Lung microvascular endothelial cell (primary cell): ENCODE results near the gene PIK3R1. TPM values are rescaled to one million over a fixed set of nuclear protein-coding genes. Genes with fewer than 3 reads are reported as not detected.
"Not testable (repeated sequence)": the region's sequence is repeated elsewhere in the genome, so short reads cannot be mapped to it uniquely, and the experiment has no call there.

Source experiments
- DNase-seq, 2 donors: peaks; one replicate each; pipeline versions ENCODE4 v3.0.0 to v3.0.0-alpha.2; 2010; ENCODE audit warnings: low read depth in 2 of 2
- total RNA-seq: library from RNA; depleted of rRNA; stranded (reverse); fragments of >200 nt; gene quantifications from 2 replicates; pipeline ENCODE4 v1.2.1, GENCODE V29; 2014

Gene PIK3R1
- total RNA-seq, 1 donor from 2014 or later = 26.4 TPM

- no peak for DNase-seq
These were observed 22.0 kb upstream of the PIK3R1 start for GRCh38 chr5:68193481-68194036.

- no peak for DNase-seq
These were observed 21.2 kb upstream of the PIK3R1 start for GRCh38 chr5:68194386-68194785.

- no peak for DNase-seq
These were observed 20.4 kb upstream of the PIK3R1 start for GRCh38 chr5:68195137-68195536.

DNA sequence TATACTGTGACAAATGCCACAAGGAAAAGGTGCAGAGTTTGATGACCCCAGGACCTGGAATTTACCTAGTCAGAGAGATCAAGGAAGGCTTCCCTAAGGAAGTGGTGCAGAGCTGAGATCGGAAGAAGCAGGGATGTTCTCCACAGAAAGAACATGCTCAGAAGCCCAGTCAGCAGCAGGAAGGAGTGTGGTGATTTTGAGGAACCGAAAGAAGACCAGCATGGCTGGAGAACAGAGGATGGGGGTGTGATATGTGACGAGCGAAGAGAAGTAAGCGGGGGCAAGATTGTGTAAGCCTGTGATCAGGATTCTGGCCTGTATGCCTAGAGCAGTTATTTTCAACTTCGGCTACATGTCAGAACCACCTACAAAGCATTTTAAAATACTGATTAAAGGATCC, 18.7 kb upstream of the PIK3R1 start:
- no peak for DNase-seq

DNA sequence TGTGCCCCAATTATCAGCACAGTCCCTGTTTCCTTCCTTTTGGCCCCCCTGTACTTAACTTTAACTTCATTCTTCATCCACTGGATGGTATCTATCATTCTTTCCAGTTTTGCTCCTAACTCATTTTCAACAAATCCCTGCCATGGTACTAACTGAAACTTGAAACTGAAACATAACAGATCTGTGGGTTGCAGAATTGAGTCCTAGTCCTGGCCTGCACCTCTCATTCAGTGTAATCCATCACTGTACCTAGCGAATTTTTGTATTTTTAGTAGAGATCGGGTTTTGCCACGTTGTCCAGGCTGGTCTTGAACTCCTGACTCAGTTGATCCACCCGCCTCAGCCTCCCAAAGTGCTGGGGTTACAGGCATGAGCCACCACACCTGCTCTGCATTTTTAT, 15.3 kb upstream of the PIK3R1 start:
- DNase-seq = no peak

DNA sequence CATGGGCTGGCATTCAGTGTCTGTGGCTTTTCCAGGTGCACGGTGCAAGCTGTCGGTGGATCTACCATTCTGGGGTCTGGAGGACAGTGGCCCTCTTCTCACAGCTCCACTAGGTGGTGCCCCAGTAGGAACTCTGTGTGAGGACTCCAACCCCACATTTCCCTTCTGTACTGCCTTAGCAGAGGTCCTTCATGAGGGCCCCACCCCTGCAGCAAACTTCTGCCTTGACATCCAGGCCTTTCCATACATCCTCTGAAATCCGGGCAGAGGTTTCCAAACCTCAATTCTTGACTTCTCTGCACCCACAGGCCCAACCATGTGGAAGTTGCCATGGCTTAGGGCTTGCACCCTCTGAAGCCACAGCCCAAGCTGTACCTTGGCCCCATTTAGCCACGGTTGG, 4.9 kb upstream of the PIK3R1 start:
- not testable (repeated sequence) for DNase-seq

DNA sequence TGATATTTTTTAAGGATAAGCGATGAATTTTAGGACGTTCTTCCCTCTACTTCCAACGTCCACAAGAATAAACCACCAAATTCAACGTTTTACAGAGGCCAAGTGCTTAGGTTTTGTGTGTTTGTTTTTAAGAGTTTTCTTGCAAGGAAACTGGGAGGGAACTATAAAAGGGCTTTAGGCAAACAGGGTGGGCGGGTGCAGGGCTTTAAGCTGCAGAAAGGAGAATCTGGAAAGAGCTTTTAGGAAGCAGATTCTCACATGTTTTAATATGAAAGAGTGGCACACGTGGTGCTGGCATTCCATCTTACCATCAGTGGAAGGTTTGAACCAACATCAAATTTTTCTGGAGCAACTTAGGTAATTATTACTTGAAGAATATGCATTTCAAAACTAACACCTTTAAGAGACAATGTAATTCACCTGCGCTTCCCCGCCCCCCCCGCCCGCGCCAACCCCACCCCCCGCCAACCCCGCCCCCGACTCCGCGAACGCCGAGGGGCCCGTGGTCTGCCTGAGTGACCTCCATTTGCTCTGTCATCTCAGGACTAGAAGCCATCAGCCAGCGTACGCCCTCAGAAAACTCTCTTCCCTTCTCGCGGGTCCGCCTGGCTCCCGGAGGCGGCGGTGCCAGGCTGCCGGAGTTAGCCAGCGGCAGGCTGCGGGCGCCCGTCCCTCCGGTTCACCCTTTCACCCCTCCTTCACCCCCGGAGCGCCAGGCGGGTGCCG, 911 bp upstream of the PIK3R1 start:
- peak; percentile 6 to 15 for DNase-seq

- DNase-seq = no peak
These were observed 315 bp downstream of the PIK3R1 start for GRCh38 chr5:68215898-68216244.

- peak; percentile 30 to 35 for DNase-seq
These were observed 890 bp downstream of the PIK3R1 start for GRCh38 chr5:68216245-68217046.

DNA sequence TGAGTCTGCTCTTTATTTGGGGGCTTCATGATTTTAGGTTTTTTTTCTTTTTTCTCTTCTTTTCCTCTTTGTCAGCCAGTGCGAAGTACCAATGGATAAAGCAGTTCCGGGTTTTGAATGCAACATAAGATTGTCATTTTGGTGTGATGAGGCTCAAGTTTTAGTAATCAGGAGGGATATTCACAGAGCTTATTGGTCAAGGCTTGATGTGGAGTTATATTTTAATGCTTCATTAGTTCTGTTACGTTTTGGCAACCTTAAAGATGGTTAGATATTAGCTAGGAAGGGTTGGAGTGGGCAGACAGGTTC, 1.4 kb downstream of the PIK3R1 start:
- DNase-seq = peak; percentile 29 to 30

GRCh38 chr5:68217528-68217927, 2.0 kb downstream of the PIK3R1 start:
- peak in 1 of 2 donors; percentile 25 for DNase-seq

DNA sequence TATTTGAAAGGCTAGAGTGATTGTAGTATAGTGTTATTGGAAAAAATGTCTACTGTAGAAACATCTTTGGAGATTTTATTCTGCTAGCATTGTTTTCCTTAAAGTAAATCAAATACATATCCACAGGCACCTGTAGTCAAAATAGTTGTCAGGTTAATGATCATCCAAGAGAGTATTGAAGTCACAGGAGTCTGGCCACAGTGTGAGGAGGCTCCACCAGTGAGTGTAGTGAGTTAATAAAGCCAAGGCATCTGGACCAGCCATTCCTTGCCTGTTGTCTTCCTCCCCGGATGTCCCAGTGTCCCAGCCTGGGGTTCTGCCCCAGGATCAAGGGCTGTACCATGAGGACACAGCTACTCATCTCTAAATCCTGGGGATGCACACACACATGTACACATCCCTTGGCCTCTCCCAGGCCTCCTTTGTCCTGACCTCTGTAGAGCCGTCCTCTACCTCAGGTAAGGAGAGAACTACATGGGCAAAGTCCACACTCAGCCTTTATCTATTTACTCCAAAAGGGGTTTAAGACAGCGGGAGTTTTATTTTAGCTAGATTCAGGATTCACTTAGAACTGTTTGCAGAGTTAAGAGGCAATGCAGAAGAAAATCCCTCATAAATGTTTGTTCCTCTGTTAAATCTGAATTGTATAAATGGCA, 3.7 kb downstream of the PIK3R1 start:
- DNase-seq = no peak

- DNase-seq = no peak
These were observed 4.7 kb downstream of the PIK3R1 start for GRCh38 chr5:68220260-68220659.

GRCh38 chr5:68220914-68221313, 5.4 kb downstream of the PIK3R1 start:
- no peak for DNase-seq

DNA sequence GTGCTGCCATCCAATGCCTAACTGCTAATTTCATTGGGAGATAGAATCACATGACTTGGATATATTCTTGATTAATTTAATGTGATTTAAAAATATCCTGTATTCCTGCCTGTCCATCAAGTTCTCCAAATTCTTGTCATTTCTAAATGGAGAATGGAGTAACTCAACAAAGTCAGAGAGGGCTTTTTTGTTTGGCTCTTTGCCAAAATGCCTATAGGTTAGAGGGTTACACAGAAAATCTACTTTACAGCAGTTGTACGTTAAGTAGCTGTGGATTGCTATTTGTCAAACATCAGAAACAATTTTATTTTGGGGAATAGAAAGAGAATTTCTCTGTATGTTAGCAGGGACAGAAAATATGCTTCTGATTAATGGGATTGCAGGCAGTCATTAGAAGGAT, 5.9 kb downstream of the PIK3R1 start:
- no peak for DNase-seq

GRCh38 chr5:68222310-68222709, 6.8 kb downstream of the PIK3R1 start:
- DNase-seq = no peak

GRCh38 chr5:68222824-68223354, 7.3 kb downstream of the PIK3R1 start:
- no peak for DNase-seq

DNA sequence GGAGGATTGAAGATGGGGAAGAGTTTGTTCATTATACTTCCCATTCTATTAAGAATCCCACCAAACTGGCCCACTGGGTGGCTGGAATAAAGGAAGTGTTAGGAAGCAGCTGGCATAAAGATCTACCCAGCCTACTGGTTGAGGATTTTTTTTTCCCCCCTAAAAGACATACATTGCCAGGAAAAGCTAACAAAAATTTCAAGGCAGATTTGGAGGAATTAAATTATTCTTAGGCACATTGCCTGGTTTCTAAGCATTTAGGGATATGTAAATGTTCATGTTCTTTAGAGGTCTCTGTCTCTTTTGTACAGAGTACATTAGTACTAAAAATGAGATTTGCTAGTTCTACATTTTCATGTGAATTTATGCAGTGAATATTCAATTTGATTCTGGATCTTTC, 8.3 kb downstream of the PIK3R1 start:
- DNase-seq = no peak

DNA sequence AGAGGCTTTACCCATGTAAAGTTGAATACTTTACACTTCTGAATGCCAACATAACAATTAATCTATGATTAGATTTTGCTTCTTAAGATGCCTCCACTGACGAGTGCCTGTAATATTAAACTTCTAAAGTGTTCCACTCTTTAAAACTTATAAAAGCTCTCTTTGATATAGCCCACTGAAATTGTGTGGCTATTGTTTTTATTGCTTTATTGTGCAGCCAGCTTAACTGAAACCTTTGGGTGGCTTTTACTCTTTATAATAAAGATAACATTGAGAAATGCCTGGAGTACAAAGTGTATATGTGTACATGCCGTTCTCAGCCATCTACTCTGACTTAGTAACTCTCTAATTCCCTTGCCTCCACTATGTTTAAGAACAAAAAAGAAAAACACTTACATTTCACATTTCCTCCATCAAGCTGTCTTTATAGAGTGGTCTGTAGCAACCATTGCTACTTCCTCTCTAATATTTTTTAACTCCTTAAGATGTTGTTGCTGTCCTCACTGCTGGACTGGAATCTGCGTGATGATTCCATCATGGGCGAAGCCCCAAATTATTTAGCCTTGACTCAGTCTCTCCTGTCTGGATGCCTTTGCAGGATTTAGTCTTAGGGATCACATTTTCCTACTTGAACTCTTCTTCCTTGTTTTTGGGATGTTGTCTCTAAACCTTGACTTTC, 9.1 kb downstream of the PIK3R1 start:
- DNase-seq = peak in 1 of 2 donors; percentile 4

DNA sequence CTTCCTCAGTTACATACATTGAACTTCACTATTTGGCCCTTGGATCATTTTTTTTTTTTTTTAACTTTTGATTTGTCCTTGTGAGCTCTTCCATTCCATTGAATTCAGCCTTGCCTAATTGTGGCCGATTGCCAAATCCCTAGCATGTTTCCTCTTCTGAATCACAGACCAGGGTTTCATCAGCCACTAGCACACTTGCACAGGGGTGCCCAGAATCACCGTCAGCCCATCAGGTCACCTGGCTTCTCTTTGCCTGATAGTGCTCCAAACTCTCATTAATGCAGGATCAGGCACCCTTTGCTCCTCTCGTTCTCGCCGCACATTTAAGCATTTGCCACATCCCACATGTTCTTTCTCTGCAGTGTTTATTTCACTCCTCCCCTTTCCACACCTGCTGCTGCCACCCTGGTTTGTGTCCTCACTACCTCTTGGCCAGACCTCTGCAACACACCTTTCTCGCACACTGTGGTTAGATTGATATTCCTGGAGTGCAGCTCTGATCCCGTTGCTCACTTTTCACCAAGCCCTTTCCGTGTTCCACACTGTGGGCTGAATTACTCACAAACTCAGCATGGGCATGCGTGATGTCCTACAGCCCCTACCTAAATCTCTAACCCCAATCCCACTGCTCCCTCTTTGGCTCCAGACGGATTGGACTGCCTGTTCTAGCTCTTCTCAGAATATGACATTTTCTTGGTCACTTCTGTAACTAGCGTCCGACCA, 9.8 kb downstream of the PIK3R1 start:
- DNase-seq = peak; percentile 78 to 81
